Effector memory CD8-positive, alpha-beta T cell (primary cell): ENCODE results near the gene GHDC.

Experiments
- ATAC-seq: fragments of 150-1000 bp; cut with Tn5 transposase; replicated peaks from 2 replicates; pipeline ENCODE4 v1.10.0; 2021; ENCODE audit warnings: mild to moderate bottlenecking, moderate library complexity
- DNase-seq, 3 experiments: peaks; one replicate each; pipeline ENCODE4 v3.0.0; 2021
- H3K27ac Mint-ChIP-seq, 2 donors: one replicate each; pipeline ENCODE4 v1.8.0; 2022; ENCODE audit warnings: mild to moderate bottlenecking in 2 of 2, mixed read lengths in 2 of 2, moderate library complexity in 2 of 2
- H3K27me3 Mint-ChIP-seq, 2 donors: one replicate each; pipeline ENCODE4 v1.8.0; 2022; ENCODE audit warnings: mixed read lengths in 2 of 2
- H3K36me3 Mint-ChIP-seq: one replicate; pipeline ENCODE4 v1.8.0; 2022; ENCODE audit warnings: mild to moderate bottlenecking, moderate library complexity, mixed read lengths; ENCODE audit not compliant: insufficient read depth
- H3K4me1 Mint-ChIP-seq, 2 donors: one replicate each; pipeline ENCODE4 v1.8.0; 2022; ENCODE audit warnings: low read depth in 2 of 2, mixed read lengths in 2 of 2
- H3K4me3 Mint-ChIP-seq, 2 donors: one replicate each; pipeline ENCODE4 v1.8.0; 2022; ENCODE audit warnings: mild to moderate bottlenecking in 2 of 2, mixed read lengths in 2 of 2, moderate library complexity in 2 of 2
- H3K9me3 Mint-ChIP-seq, 2 donors: one replicate each; pipeline ENCODE4 v1.8.0; 2022; ENCODE audit warnings: mixed read lengths in 2 of 2

GHDC gene

GRCh38 chr17:42184713-42185620, 9.3 kb downstream of the GHDC start, which contains the start of gene HCRT:
HCRT (minus strand) TSS chr17:42185452; CDS start chr17:42185365, 87 bp downstream.
- Mint-ChIP-seq H3K36me3 (peaks cover 9% of the 10 kb centered on the region), H3K27me3 (peaks cover 0 to 3% of the 10 kb centered on the region in 2 donors), H3K4me1 (peaks cover 20 to 21% of the 10 kb centered on the region in 2 donors), H3K4me3 (peak within 1 kb of the TSS; percentile 90 to 93), H3K9me3 (no peaks in the 10 kb centered on the region), H3K27ac (peak within 1 kb of the TSS; percentile 81 to 86)
- ATAC-seq (no peak), DNase-seq (no peak)

- ATAC-seq (peak; percentile 65), DNase-seq (peak; percentile 74 to 81 (median 76))
- H3K4me1 Mint-ChIP-seq, result peaks cover 28% of the 10 kb centered on the region in 2 donors
- no peaks in the 10 kb centered on the region for H3K9me3 Mint-ChIP-seq
- peaks cover 14% of the 10 kb centered on the region for H3K36me3 Mint-ChIP-seq
- H3K27me3 Mint-ChIP-seq, result peaks cover 0 to 12% of the 10 kb centered on the region in 2 donors
- peak overlapping the region; percentile 86 to 89 for H3K27ac Mint-ChIP-seq
- peak overlapping the region; percentile 90 to 93 for H3K4me3 Mint-ChIP-seq
Measured at GRCh38 chr17:42183741-42184711, 10.3 kb downstream of the GHDC start.

DNA sequence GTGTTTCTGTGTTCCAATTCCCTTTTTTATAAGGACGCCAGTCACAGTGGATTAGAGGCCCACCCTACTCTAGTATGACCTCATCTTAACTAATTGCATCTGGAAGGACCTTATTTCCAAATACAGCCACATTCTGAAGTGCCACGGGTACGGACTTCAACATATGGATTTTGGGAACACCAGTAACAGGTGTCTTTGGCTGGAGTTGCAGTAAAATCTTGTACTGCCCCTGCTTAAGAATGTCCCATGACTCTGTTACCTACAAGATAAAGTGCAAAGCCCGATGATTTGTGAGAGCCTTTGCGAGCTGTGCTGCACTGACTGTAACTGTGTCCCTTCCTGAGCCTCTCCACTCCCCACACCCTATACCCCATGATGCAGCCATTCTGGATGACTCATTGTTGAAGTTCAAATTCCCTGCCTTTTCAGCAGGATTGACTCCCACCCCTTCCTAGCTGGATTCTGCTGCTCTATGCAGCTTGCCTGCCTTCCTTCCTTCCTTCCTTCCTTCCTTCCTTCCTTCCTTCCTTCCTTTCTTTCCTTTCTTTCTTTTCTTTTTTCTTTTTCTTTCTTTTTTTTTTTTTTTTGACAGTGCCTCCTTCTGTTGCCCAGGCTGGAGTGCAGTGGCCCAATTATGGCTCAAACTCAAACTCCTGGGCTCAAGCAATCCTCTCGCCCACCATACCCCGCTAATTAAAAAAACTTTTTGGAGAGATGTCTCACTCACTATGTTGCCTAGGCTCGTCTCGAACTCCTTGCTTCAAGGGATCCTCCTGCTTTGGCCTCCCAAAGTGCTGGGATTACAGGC, 11.2 kb downstream of the GHDC start:
- no peak for ATAC-seq
- H3K9me3 Mint-ChIP-seq, result no peaks in the 10 kb centered on the region
- peaks cover 0 to 21% of the 10 kb centered on the region in 2 donors for H3K27me3 Mint-ChIP-seq
- H3K4me3 Mint-ChIP-seq, result peak overlapping the region; percentile 90 to 93
- H3K36me3 Mint-ChIP-seq, result peaks cover 14% of the 10 kb centered on the region
- no peak for DNase-seq
- peaks cover 31 to 36% of the 10 kb centered on the region in 2 donors for H3K4me1 Mint-ChIP-seq
- H3K27ac Mint-ChIP-seq, result peak overlapping the region; percentile 86 to 89

DNA sequence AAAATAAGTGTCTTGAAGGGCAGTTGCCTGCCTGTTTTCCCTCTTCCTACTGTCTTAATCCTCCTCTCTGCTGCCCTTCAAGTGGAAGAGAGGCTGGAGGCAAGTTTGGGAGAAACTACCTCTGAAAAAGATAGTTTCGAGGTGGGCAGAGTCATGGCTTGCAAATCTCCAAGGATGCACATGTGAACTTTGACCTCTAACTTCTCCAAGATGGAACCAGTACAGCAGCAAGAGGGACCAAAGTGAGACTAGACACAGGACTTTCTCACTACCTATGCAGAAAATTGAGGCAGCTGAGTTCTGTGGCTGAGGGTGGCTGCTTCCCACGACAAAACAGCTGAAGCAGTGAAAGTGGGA, 12.5 kb downstream of the GHDC start:
- DNase-seq (no peak), ATAC-seq (no peak)
- H3K4me3 Mint-ChIP-seq, result peak overlapping the region; percentile 73 to 75
- H3K4me1 Mint-ChIP-seq, result peaks cover 31 to 36% of the 10 kb centered on the region in 2 donors
- peaks cover 20% of the 10 kb centered on the region for H3K36me3 Mint-ChIP-seq
- H3K27ac Mint-ChIP-seq, result no peak overlapping the region
- peaks cover 0 to 27% of the 10 kb centered on the region in 2 donors for H3K27me3 Mint-ChIP-seq
- H3K9me3 Mint-ChIP-seq, result no peaks in the 10 kb centered on the region

DNA sequence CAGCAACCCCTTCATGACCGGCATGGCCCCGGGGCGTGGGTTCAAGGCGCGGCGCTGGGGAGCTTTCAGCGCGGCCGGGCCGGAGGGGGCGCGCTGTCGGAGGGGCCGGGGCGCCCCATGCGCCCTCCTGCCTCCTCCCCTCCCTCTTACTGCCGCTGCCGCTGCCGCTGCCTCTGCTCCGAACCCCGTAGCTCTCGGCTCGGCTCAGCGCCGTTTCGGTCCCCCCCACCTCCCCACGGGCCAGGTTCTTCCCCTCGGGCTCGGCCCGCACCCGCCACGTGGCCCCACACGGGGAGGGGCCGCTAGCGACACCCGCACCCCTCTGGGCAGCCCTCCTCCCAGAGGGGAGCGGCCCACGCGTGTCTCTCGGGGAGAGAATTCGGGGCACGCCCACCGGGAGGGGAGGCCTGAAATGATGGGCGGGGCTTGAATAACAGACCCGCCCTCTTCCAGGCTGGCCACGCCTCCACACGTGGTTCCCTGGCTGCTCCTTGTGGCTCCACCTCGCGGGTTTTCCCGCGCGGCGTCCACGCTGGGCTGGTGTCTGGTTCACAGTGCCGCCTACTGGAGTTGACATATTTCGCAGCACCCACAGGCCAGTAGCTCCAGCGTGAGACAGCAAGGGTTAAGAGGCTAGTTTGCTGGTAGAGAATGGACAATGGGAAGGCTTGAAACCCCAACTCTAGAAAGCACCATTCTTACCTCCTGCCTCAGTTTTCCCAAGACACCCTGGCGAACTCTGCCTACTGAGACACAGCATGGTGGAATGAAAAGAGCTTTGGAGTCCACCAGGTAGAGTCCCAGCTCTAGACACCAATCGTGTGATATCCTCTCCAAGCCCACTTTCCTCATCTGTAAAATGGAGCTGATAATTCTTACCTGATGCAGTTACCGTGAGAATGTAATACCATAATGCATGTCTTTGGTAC, 13.1 kb downstream of the GHDC start, which contains the start of gene KCNH4:
Gene KCNH4, minus strand, starts transcription at position 221 of the 929 bp plus-strand sequence. Its CDS starts 197 bp downstream, at position 24.
- H3K9me3 Mint-ChIP-seq, result no peaks in the 10 kb centered on the region
- peaks cover 0 to 27% of the 10 kb centered on the region in 2 donors for H3K27me3 Mint-ChIP-seq
- peak; percentile 75 to 83 (median 81) for DNase-seq
- peak within 1 kb of the TSS in 1 of 2 donors; percentile 63 for H3K27ac Mint-ChIP-seq
- peak; percentile 64 for ATAC-seq
- H3K4me1 Mint-ChIP-seq, result peaks cover 31 to 36% of the 10 kb centered on the region in 2 donors
- peak within 1 kb of the TSS; percentile 73 to 75 for H3K4me3 Mint-ChIP-seq
- peaks cover 21% of the 10 kb centered on the region for H3K36me3 Mint-ChIP-seq

DNA sequence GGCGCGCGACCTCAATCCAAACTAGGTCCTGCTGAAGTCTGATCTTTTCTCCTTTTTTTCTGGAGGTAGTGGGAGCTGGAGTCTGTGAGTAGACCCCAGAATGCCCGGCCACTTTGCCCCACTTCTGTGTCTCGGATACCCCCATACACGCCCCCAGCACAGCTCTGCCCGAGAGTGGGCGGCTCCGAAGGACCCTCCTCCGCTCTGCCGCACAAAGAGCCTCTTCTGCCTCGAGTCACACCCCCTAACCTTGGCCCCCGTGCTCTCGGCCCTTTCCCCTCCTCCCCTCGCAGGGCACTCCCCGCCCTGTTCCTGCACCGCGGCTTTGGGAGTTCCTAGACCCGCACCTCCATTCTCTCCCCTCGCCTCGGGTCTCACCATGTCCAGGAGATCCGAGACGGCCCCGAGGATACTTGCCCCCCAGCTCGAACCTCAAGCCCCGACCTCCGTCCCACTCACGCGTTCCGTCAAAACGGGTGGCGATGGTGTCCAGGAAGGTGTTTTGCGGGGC, 13.8 kb downstream of the GHDC start:
- H3K9me3 Mint-ChIP-seq, result no peaks in the 10 kb centered on the region
- no peak overlapping the region for H3K27ac Mint-ChIP-seq
- DNase-seq, result no peak
- no peak for ATAC-seq
- H3K36me3 Mint-ChIP-seq, result peaks cover 21% of the 10 kb centered on the region
- peaks cover 31 to 36% of the 10 kb centered on the region in 2 donors for H3K4me1 Mint-ChIP-seq
- peak overlapping the region; percentile 59 to 73 for H3K4me3 Mint-ChIP-seq
- H3K27me3 Mint-ChIP-seq, result peaks cover 0 to 27% of the 10 kb centered on the region in 2 donors

DNA sequence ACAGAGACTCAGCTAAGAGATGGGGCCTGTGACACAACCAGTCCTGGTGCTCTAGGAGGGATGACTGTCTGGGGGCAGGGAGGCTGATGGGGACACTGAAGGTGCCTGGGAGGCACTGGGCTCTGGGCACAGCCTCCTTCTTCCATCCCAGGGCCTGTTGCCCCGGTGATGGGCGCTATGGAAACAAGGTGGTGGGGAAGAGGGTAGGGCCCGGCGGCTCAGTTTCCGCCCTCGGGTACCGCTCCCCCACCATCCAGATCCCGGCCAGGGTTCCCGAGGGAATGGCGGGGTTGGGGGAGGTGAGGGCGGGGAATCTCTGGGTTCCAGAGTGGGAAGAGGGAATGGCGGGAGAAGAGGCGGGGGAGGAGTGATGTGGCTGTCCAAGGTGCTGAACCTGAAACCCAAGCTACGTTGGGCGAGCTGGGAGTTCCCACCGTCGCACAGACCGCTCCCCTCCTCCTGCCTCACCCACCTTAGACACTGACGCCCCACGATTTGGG, 14.3 kb downstream of the GHDC start:
- peaks cover 31 to 35% of the 10 kb centered on the region in 2 donors for H3K4me1 Mint-ChIP-seq
- no peak for ATAC-seq
- DNase-seq, result no peak
- H3K9me3 Mint-ChIP-seq, result no peaks in the 10 kb centered on the region
- no peak overlapping the region for H3K27ac Mint-ChIP-seq
- peak overlapping the region; percentile 59 to 73 for H3K4me3 Mint-ChIP-seq
- peaks cover 0 to 31% of the 10 kb centered on the region in 2 donors for H3K27me3 Mint-ChIP-seq
- H3K36me3 Mint-ChIP-seq, result peaks cover 21% of the 10 kb centered on the region

GRCh38 chr17:42179335-42179734, 15.0 kb downstream of the GHDC start:
- ATAC-seq (no peak), DNase-seq (no peak)
- Mint-ChIP-seq H3K27ac (no peak overlapping the region), H3K9me3 (no peaks in the 10 kb centered on the region), H3K4me1 (peaks cover 30 to 31% of the 10 kb centered on the region in 2 donors), H3K27me3 (peaks cover 0 to 37% of the 10 kb centered on the region in 2 donors), H3K36me3 (peaks cover 21% of the 10 kb centered on the region), H3K4me3 (peak overlapping the region; percentile 59 to 73)

GRCh38 chr17:42178817-42179216, 15.5 kb downstream of the GHDC start:
- Mint-ChIP-seq H3K36me3 (peaks cover 21% of the 10 kb centered on the region), H3K27ac (no peak overlapping the region), H3K9me3 (no peaks in the 10 kb centered on the region), H3K4me1 (peaks cover 26 to 31% of the 10 kb centered on the region in 2 donors), H3K4me3 (peak overlapping the region in 1 of 2 donors; percentile 13), H3K27me3 (peaks cover 0 to 37% of the 10 kb centered on the region in 2 donors)
- DNase-seq, result no peak
- peak; percentile 26 for ATAC-seq

DNA sequence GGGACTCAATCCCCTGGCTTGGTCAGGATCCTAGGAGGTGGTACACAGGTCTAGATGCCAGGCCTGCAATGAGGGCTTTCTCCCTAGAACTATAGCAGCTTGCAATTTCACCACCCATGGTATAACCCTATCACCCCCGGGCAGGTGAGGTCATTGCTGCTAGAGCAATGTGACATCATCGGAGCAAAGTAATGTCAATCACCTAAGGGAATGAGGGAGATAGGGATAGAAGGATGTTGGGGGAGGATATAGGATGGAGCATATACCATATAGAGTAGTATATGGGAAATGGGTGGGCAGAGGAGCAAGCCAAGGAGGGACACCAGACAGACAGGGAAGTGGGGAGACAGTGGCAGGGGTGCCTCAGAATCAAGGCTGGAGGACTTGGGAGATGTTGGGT, 16.6 kb downstream of the GHDC start:
- Mint-ChIP-seq H3K27ac (no peak overlapping the region), H3K36me3 (peaks cover 21% of the 10 kb centered on the region), H3K4me1 (peaks cover 19 to 21% of the 10 kb centered on the region in 2 donors), H3K9me3 (no peaks in the 10 kb centered on the region), H3K27me3 (peaks cover 0 to 37% of the 10 kb centered on the region in 2 donors), H3K4me3 (no peak overlapping the region)
- ATAC-seq, result no peak
- no peak for DNase-seq

DNA sequence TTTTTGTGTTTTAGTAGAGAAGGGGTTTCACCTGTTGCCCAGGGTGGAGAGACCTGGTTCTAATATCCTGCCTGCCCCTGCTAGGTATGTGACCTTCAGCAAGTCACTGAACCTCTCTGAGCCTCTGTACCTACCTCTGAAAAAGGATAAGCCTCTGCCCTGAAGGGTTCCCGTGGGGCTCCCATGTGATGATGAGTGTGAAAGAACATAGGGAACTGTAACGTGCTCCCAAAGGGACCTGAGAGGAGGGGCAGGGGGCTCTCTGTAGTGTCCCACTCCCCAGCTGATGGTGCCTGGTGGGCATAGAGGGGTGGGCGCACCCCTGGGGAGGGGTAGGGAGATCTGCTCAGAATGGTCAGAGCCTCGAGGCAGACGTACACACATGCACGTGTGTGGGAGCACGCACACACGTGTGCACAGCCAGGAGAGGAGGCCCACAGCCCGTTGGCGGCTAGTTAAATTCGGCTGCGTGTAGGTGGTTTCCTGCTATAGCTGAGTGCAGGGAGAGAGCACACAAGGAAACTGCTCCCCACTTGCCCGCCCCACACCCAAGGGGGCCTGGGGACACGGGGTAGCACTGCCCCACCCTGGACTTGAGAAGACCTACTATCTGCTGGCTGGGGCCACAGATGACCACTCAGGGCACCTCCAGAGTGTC, 20.0 kb downstream of the GHDC start:
- Mint-ChIP-seq H3K4me3 (no peak overlapping the region), H3K27ac (no peak overlapping the region), H3K36me3 (peaks cover 7% of the 10 kb centered on the region), H3K27me3 (peaks cover 0 to 39% of the 10 kb centered on the region in 2 donors), H3K9me3 (no peaks in the 10 kb centered on the region), H3K4me1 (peaks cover 4 to 10% of the 10 kb centered on the region in 2 donors)
- no peak for ATAC-seq
- no peak for DNase-seq
